HCT116 (cell line): ENCODE results near the gene HOXB3. TPM values are rescaled to one million over a fixed set of nuclear protein-coding genes. Genes with fewer than 3 reads are reported as not detected.

ENCODE experiments used
- ATAC-seq: fragments of 200-7000 bp; cut with Tn5 transposase; 2 replicates; pipeline ENCODE4 v1.9.1; 2020; ENCODE audit warnings: mild to moderate bottlenecking, moderate library complexity
- BruUV-seq: library from RNA; stranded (reverse); fragments of 400-500 nt; replicated peaks from 2 replicates; lab custom pipeline; 2021; lab: Mats Ljungman, UMichigan
- CTCF ChIA-PET: fragments of 300-600 bp; sonication (Branson Sonifier 250); formaldehyde crosslinking; loops from one replicate; lab custom pipeline; 2021; ENCODE audit warnings: antibody characterized with exemption; lab: Charles Lee
- POLR2A ChIA-PET: fragments of 300-600, 350-600 bp; sonication (Branson Sonifier 250); formaldehyde crosslinking; loops from one replicate; lab custom pipeline; 2021; ENCODE audit warnings: antibody characterized with exemption; lab: Charles Lee
- RAD21 ChIA-PET, 2 experiments: fragments of 300-600 bp; sonication (Branson Sonifier 250); formaldehyde crosslinking; loops; one replicate each; lab custom pipeline; 2023; ENCODE audit warnings: low total read pairs in 2 of 2; ENCODE audit not compliant: uncharacterized antibody in 2 of 2, unreplicated experiment in 2 of 2, low non-redundant PET in 1 of 2; lab: Charles Lee
- DNase-seq: peaks from one replicate; pipeline ENCODE4 v3.0.0-alpha.2; 2010; ENCODE audit warnings: low read depth, low spot score
- H2AFZ ChIP-seq: fragments of 200-600 bp; shearing (Covaris generic), sonication (generic); 2 replicates; pipeline ENCODE4 v1.6.1; 2017; ENCODE audit warnings: low read depth, mixed run types, mixed read lengths, antibody characterized with exemption, low read length; ENCODE audit not compliant: poor library complexity, severe bottlenecking
- H3K27ac ChIP-seq: 2 replicates; pipeline ENCODE4 v1.5.1; 2012; ENCODE audit warnings: low read depth, low read length
- H3K27me3 ChIP-seq: fragments of 200-600 bp; sonication (generic); 2 replicates; pipeline ENCODE4 v1.6.1; 2016; ENCODE audit warnings: mixed run types, low read length, mixed read lengths; ENCODE audit not compliant: insufficient read depth
- H3K36me3 ChIP-seq, 2 experiments: fragments of 200-500 bp in 1 of 2; fragments of 200-600 bp in 1 of 2; sonication (Bioruptor generic) in 1 of 2; sonication (generic) in 1 of 2; 2 replicates each; pipeline versions ENCODE4 v1.5.1 to v1.6.1; 2014 to 2016; ENCODE audit warnings: low read length in 2 of 2, inconsistent platforms in 1 of 2, mixed read lengths in 1 of 2, mixed run types in 1 of 2; ENCODE audit not compliant: insufficient read depth in 2 of 2, control insufficient read depth in 1 of 2
- H3K4me1 ChIP-seq, 2 experiments: fragments of 200-600 bp in 1 of 2; sonication (generic) in 1 of 2; 2 replicates each; pipeline versions ENCODE4 v1.5.1 to v1.6.1; 2012 to 2017; ENCODE audit warnings: low read length in 2 of 2, inconsistent platforms in 1 of 2, mild to moderate bottlenecking in 1 of 2, mixed read lengths in 1 of 2, mixed run types in 1 of 2, moderate library complexity in 1 of 2; ENCODE audit not compliant: insufficient read depth in 2 of 2, control insufficient read depth in 1 of 2
- H3K4me2 ChIP-seq: fragments of 200-600 bp; sonication (generic); 2 replicates; pipeline ENCODE4 v1.6.1; 2017; ENCODE audit warnings: mixed run types, low read length, mixed read lengths
- H3K4me3 ChIP-seq, 2 experiments: fragments of 200-600 bp in 1 of 2; sonication (generic) in 1 of 2; replicated peaks in 1 of 2; 2 replicates each; pipeline ENCODE4 v1.5.1; 2011 to 2016; ENCODE audit warnings: low read length in 2 of 2, control low read depth in 1 of 2, low read depth in 1 of 2, mild to moderate bottlenecking in 1 of 2, mixed read lengths in 1 of 2, mixed run types in 1 of 2
- H3K79me2 ChIP-seq: fragments of 200-600 bp; sonication (generic); 2 replicates; pipeline ENCODE4 v1.6.1; 2017; ENCODE audit warnings: mild to moderate bottlenecking, mixed run types, low read length, moderate library complexity, mixed read lengths; ENCODE audit not compliant: insufficient read depth
- H3K9ac ChIP-seq: fragments of 200-600 bp; sonication (generic); 2 replicates; pipeline ENCODE4 v1.6.1; 2016; ENCODE audit warnings: low read length, mixed read lengths
- H3K9me2 ChIP-seq: fragments of 200-600 bp; sonication (generic), shearing (Covaris generic); 2 replicates; pipeline ENCODE4 v1.6.1; 2017; ENCODE audit warnings: mixed run types, mild to moderate bottlenecking, moderate library complexity; ENCODE audit not compliant: insufficient read depth
- H3K9me3 ChIP-seq, 2 experiments: fragments of 200-500 bp in 1 of 2; fragments of 200-600 bp in 1 of 2; sonication (Bioruptor generic) in 1 of 2; sonication (generic) in 1 of 2; 2 replicates each; pipeline ENCODE4 v1.6.1; 2014 to 2017; ENCODE audit warnings: low read length in 2 of 2, mixed read lengths in 2 of 2, inconsistent platforms in 1 of 2, low read depth in 1 of 2, mild to moderate bottlenecking in 1 of 2, mixed run types in 1 of 2, moderate library complexity in 1 of 2; ENCODE audit not compliant: control insufficient read depth in 1 of 2, insufficient read depth in 1 of 2
- H4K20me1 ChIP-seq: fragments of 200-600 bp; sonication (generic), shearing (Covaris generic); 2 replicates; pipeline ENCODE4 v1.6.1; 2017; ENCODE audit warnings: mixed run types, mild to moderate bottlenecking, moderate library complexity; ENCODE audit not compliant: insufficient read depth
- CBX3 ChIP-seq: IDR thresholded peaks from 2 replicates; pipeline ENCODE4 v1.6.1; 2012; ENCODE audit warnings: low read depth
- CTCF ChIP-seq, 3 experiments: fragments of 200-600 bp in 1 of 3; sonication (generic) in 1 of 3; IDR thresholded peaks in 2 of 3; conservative IDR thresholded peaks in 1 of 3; 2 replicates each; pipeline ENCODE4 v1.5.1; 2012 to 2017; ENCODE audit warnings: low read depth in 2 of 3, low read length in 2 of 3, antibody characterized with exemption in 1 of 3, borderline replicate concordance in 1 of 3, control low read depth in 1 of 3, mild to moderate bottlenecking in 1 of 3, mixed read lengths in 1 of 3, mixed run types in 1 of 3, moderate library complexity in 1 of 3; ENCODE audit not compliant: insufficient read depth in 1 of 3
- EGR1 ChIP-seq: IDR thresholded peaks from 2 replicates; pipeline ENCODE4 v1.6.1; 2012; ENCODE audit warnings: low read depth
- EZH2 ChIP-seq: fragments of 200-600 bp; sonication (generic); IDR thresholded peaks from 2 replicates; pipeline ENCODE4 v1.6.1; 2017; ENCODE audit warnings: antibody characterized with exemption, mixed run types
- JUND ChIP-seq: IDR thresholded peaks from 2 replicates; pipeline ENCODE4 v1.6.1; 2012
- MAX ChIP-seq: IDR thresholded peaks from 2 replicates; pipeline ENCODE4 v1.6.1; 2012
- POLR2A ChIP-seq: IDR thresholded peaks from 2 replicates; pipeline ENCODE4 v1.7.0; 2011; ENCODE audit warnings: borderline replicate concordance; ENCODE audit not compliant: insufficient read depth, insufficient read length; ENCODE audit errors: extremely low read depth
- POLR2AphosphoS5 ChIP-seq: IDR thresholded peaks from 2 replicates; pipeline ENCODE4 v1.6.1; 2011; ENCODE audit warnings: mild to moderate bottlenecking, low read depth, low read length, moderate library complexity
- RAD21 ChIP-seq: IDR thresholded peaks from 2 replicates; pipeline ENCODE4 v1.6.1; 2012; ENCODE audit warnings: low read depth, mild to moderate bottlenecking
- REST ChIP-seq: IDR thresholded peaks from 2 replicates; pipeline ENCODE4 v1.6.1; 2012; ENCODE audit warnings: low read depth
- SIN3A ChIP-seq: IDR thresholded peaks from 2 replicates; pipeline ENCODE4 v1.6.1; 2012; ENCODE audit warnings: low read depth
- SP1 ChIP-seq: IDR thresholded peaks from 2 replicates; pipeline ENCODE4 v1.6.1; 2012; ENCODE audit warnings: low read depth
- SRF ChIP-seq: IDR thresholded peaks from 2 replicates; pipeline ENCODE4 v1.6.1; 2012; ENCODE audit warnings: low read depth
- YY1 ChIP-seq: IDR thresholded peaks from 2 replicates; pipeline ENCODE4 v1.6.1; 2011; ENCODE audit warnings: low read length, low read depth, moderate library complexity, mild to moderate bottlenecking; ENCODE audit not compliant: insufficient replicate concordance; ENCODE audit errors: extremely low read depth
- ZBTB33 ChIP-seq: IDR thresholded peaks from 2 replicates; pipeline ENCODE4 v1.6.1; 2011; ENCODE audit warnings: mild to moderate bottlenecking, low read length, moderate library complexity; ENCODE audit not compliant: insufficient replicate concordance; ENCODE audit errors: extremely low read depth
- ZFX ChIP-seq: fragments of 450-650 bp; IDR thresholded peaks from 2 replicates; pipeline ENCODE4 v1.6.1; 2017
- ZNF274 ChIP-seq: fragments of 200-500 bp; sonication (Bioruptor generic); IDR thresholded peaks from 2 replicates; pipeline ENCODE4 v1.6.1; 2014; ENCODE audit warnings: mild to moderate bottlenecking, low read depth, low read length, inconsistent platforms
- intact Hi-C: fragments of 100-400 bp; cut with micrococcal nuclease; formaldehyde crosslinking; loops from 2 replicates; pipeline ENCODE4 v1.10.0; 2022
- total RNA-seq: library from RNA; stranded (reverse); gene quantifications from one replicate; pipeline ENCODE4 v1.2.1, GENCODE V29; 2021; ENCODE audit not compliant: unreplicated experiment

The HOXB3 gene
- total RNA-seq, 1 experiment from 2014 or later = 19.8 TPM

DNA sequence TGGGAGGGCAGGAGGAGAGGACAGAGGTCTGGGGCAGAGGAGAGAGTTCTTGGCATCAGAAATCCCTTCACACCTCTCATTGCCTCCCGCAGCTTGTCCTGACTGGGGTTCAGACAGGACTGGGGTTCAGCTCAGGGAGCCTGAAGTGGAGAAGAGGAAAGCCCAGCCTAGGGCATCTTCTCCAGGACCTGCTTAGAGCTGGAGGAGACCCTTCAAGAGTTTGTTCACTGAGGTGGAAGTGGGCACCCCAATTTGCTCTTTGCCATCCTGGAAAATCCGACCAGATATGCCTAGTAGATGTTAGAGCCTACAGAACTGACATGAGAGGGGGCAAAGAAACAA lies 2.0 kb downstream of the HOXB3 start:
- Histone ChIP-seq H3K9me2 (no peaks in the 10 kb centered on the region), H3K4me1 (peaks cover 19 to 64% of the 10 kb centered on the region in 2 experiments), H3K9me3 (no peaks in the 10 kb centered on the region), H3K79me2 (peaks cover 56% of the 10 kb centered on the region), H3K27ac (peak overlapping the region; percentile 91), H4K20me1 (no peaks in the 10 kb centered on the region), H3K36me3 (peaks cover 0 to 2% of the 10 kb centered on the region in 2 experiments; a peak in 2 of 4 replicates), H3K4me3 (no peak overlapping the region), H2AFZ (no peak overlapping the region), H3K9ac (no peak overlapping the region), H3K27me3 (no peaks in the 10 kb centered on the region), H3K4me2 (no peak overlapping the region)
- no peak for ATAC-seq
- RAD21 ChIA-PET = interaction anchor here in 1 of 2 experiments (0.8 to 1.7 kb wide), 3 partner anchors 30 to 252 kb away, joined by 4 to 5 read pairs (median 4); no protein-coding TSS in a partner anchor
- BruUV-seq = no TSS peak
- DNase-seq = no peak
- POLR2A ChIA-PET = interaction anchor here (1.2 kb wide), 1 partner anchor 647 kb away, joined by 3 read pairs; the partner anchor contains the start of gene PNPO
- TF ChIP-seq ZNF274 (no peak), REST (no peak), SP1 (no peak), CBX3 (no peak), CTCF (IDR thresholded peaks at IDR 0.05 in 2 of 3, conservative IDR thresholded peaks at IDR 0.05 in 1 of 3; ENCODE audit: borderline replicate concordance in 1 of 3, insufficient read depth in 1 of 3, low read depth in 2 of 3, low read length in 2 of 3) (no peak), ZFX (no peak), RAD21 (no peak), ZBTB33 (no peak), JUND (no peak), EGR1 (no peak), MAX (no peak), SRF (no peak), SIN3A (no peak), POLR2AphosphoS5 (no peak), POLR2A (no peak), EZH2 (no peak), YY1 (no peak)
- CTCF ChIA-PET = interaction anchor here (0.9 to 2.0 kb wide), 14 partner anchors 11 to 563 kb away, joined by 3 to 9 read pairs (median 4); partner anchors contain the start of gene HOXB8
- intact Hi-C loops = no loop called here
